PC-9 (cell line): ENCODE data around the gene RRM2. TPM values are rescaled to one million over a fixed set of nuclear protein-coding genes. Genes with fewer than 3 reads are reported as not detected.

Experiments used
- BruUV-seq: library from RNA; stranded (reverse); fragments of 400-500 nt; replicated peaks from 2 replicates; lab custom pipeline; 2021; lab: Mats Ljungman, UMichigan
- CTCF ChIA-PET: fragments of 300-600 bp; sonication (Branson Sonifier 250); formaldehyde crosslinking; loops from one replicate; lab custom pipeline; 2022; ENCODE audit warnings: antibody characterized with exemption; lab: Charles Lee
- POLR2A ChIA-PET: fragments of 300-600 bp; sonication (Branson Sonifier 250); formaldehyde crosslinking; loops from one replicate; lab custom pipeline; 2022; ENCODE audit warnings: antibody characterized with exemption; ENCODE audit not compliant: unreplicated experiment; lab: Charles Lee
- DNase-seq, 2 experiments: peaks; one replicate each; pipeline versions ENCODE4 v3.0.0 to v3.0.0-alpha.2; 2015 to 2022; ENCODE audit warnings: mixed read lengths in 1 of 2
- H2AFZ ChIP-seq: fragments of 200-600 bp; sonication (generic); 2 replicates; pipeline ENCODE4 v1.8.1; 2017; ENCODE audit warnings: antibody characterized with exemption
- H3F3A ChIP-seq: fragments of 200-600 bp; sonication (generic); 2 replicates; pipeline ENCODE4 v1.8.1; 2017; ENCODE audit warnings: antibody characterized with exemption, mild to moderate bottlenecking, low read depth; ENCODE audit not compliant: insufficient read depth
- H3K27ac ChIP-seq: fragments of 200-600 bp; sonication (generic); 2 replicates; pipeline ENCODE4 v1.6.1; 2016; ENCODE audit warnings: mixed run types
- H3K27me3 ChIP-seq: fragments of 200-600 bp; sonication (generic); 2 replicates; pipeline ENCODE4 v1.6.1; 2016; ENCODE audit warnings: low read depth, mixed run types; ENCODE audit not compliant: insufficient read depth
- H3K36me3 ChIP-seq: fragments of 200-600 bp; sonication (generic); 2 replicates; pipeline ENCODE4 v1.6.1; 2016; ENCODE audit warnings: low read depth, mixed run types
- H3K4me1 ChIP-seq: fragments of 200-600 bp; sonication (generic); replicated peaks from 2 replicates; pipeline ENCODE4 v1.6.1; 2016; ENCODE audit warnings: mixed run types; ENCODE audit not compliant: insufficient read depth
- H3K4me2 ChIP-seq: fragments of 200-600 bp; sonication (generic); 2 replicates; pipeline ENCODE4 v1.6.1; 2017; ENCODE audit warnings: mixed run types
- H3K4me3 ChIP-seq: fragments of 200-600 bp; sonication (generic); 2 replicates; pipeline ENCODE4 v1.6.1; 2016; ENCODE audit warnings: mixed run types
- H3K79me2 ChIP-seq: fragments of 200-600 bp; sonication (generic); 2 replicates; pipeline ENCODE4 v1.6.1; 2017; ENCODE audit warnings: low read depth, mixed run types
- H3K9me2 ChIP-seq: fragments of 200-600 bp; sonication (generic); 2 replicates; pipeline ENCODE4 v1.8.1; 2017; ENCODE audit warnings: mild to moderate bottlenecking; ENCODE audit not compliant: insufficient read depth
- H3K9me3 ChIP-seq: fragments of 200-600 bp; sonication (generic); 2 replicates; pipeline ENCODE4 v1.8.1; 2016; ENCODE audit warnings: low read depth; ENCODE audit not compliant: insufficient read depth
- H4K20me1 ChIP-seq: fragments of 200-600 bp; sonication (generic); 2 replicates; pipeline ENCODE4 v1.8.1; 2017; ENCODE audit not compliant: insufficient read depth
- CTCF ChIP-seq: fragments of 200-600 bp; sonication (generic); conservative IDR thresholded peaks from 2 replicates; pipeline ENCODE4 v1.6.1; 2017; ENCODE audit warnings: mixed run types, antibody characterized with exemption, mild to moderate bottlenecking, moderate library complexity
- EZH2 ChIP-seq: fragments of 200-600 bp; sonication (generic); IDR thresholded peaks from 2 replicates; pipeline ENCODE4 v1.8.0; 2017; ENCODE audit warnings: antibody characterized with exemption, low read depth
- intact Hi-C: fragments of 100-400 bp; cut with micrococcal nuclease; formaldehyde crosslinking; loops from one replicate; pipeline ENCODE4 v1.10.0; 2022; ENCODE audit not compliant: unreplicated experiment
- total RNA-seq: library from RNA; stranded (reverse); gene quantifications from 2 replicates; pipeline ENCODE4 v1.2.3, GENCODE V29; 2021

Gene RRM2
- total RNA-seq, 1 experiment from 2014 or later: 105 TPM

GRCh38 chr2:10169053-10169578 is 46.6 kb downstream of the RRM2 start:
- Histone ChIP-seq H3K27me3 (no peaks in the 10 kb centered on the region), H3K4me1 (no peaks in the 10 kb centered on the region), H2AFZ (no peak overlapping the region), H3K36me3 (no peaks in the 10 kb centered on the region), H4K20me1 (no peaks in the 10 kb centered on the region), H3K9me3 (no peaks in the 10 kb centered on the region), H3K9me2 (no peaks in the 10 kb centered on the region), H3K4me2 (no peak overlapping the region), H3K4me3 (no peak overlapping the region), H3K79me2 (no peaks in the 10 kb centered on the region), H3F3A (no peaks in the 10 kb centered on the region), H3K27ac (no peak overlapping the region)
- CTCF ChIA-PET: interaction anchor here (0.7 kb wide), 1 partner anchor 99 kb away, joined by 3 read pairs; no protein-coding TSS in a partner anchor
- TF ChIP-seq CTCF (0 out of 2 replicates have a peak, but pooled peaks have one; percentile 21), EZH2 (no peak)
- POLR2A ChIA-PET: no interaction called here
- intact Hi-C loops: no loop called here
- DNase-seq: no peak
- no TSS peak for BruUV-seq

DNA sequence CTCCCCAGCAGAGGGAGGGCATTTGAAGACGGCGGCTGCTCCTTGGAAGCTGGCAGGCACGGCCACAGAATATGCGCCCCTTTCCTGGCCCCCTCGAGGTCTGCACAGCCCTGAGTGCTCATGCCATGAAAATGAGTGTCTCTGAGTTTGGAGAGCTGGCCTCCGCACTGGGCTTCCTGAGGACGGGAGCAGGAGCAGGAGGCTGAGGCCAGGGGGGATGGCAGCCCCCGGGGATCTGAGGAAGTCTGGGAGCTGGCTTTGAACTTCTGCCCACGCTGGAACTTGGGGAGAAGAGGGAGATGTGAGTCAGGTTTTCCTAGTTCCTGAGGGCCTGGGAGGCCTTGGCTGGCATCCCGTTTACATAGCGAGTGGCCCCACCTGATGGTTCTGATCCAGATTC is 47.0 kb downstream of the RRM2 start:
- no peaks in the 10 kb centered on the region for H3K27me3 ChIP-seq
- no peak overlapping the region for H3K4me2 ChIP-seq
- no peaks in the 10 kb centered on the region for H3F3A ChIP-seq
- H4K20me1 ChIP-seq: no peaks in the 10 kb centered on the region
- ChIA-PET POLR2A (no interaction called here), CTCF (no interaction called here)
- intact Hi-C loops: no loop called here
- no peaks in the 10 kb centered on the region for H3K4me1 ChIP-seq
- H3K27ac ChIP-seq: no peak overlapping the region
- no peak for TF ChIP-seq EZH2
- TF ChIP-seq CTCF: no peak
- no peak overlapping the region for H3K4me3 ChIP-seq
- no peak overlapping the region for H2AFZ ChIP-seq
- no peak for DNase-seq
- H3K36me3 ChIP-seq: no peaks in the 10 kb centered on the region
- H3K79me2 ChIP-seq: no peaks in the 10 kb centered on the region
- H3K9me2 ChIP-seq: no peaks in the 10 kb centered on the region
- no TSS peak for BruUV-seq
- no peaks in the 10 kb centered on the region for H3K9me3 ChIP-seq

DNA sequence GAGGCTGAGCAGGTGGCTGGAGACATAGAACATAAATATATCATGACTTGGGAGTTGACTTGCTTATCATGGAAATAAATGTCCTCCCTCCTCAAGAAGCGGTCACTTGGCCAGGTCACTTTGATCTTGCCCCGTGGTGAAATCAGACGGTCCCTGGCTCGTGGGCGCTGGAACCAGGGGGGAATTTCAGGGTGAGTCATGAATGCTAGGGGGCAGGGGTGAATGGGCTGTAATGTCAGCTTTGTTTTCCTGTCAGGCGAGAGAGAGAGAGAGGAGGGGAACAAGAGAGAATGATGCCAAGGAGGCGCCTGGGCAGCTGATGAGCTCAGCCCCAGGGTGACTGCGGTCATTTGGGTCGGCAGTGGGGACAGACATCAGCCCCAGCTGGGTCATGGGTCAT is 47.7 kb downstream of the RRM2 start:
- Histone ChIP-seq H3K4me1 (no peaks in the 10 kb centered on the region), H3F3A (no peaks in the 10 kb centered on the region), H3K36me3 (no peaks in the 10 kb centered on the region), H3K9me3 (no peaks in the 10 kb centered on the region), H3K4me2 (no peak overlapping the region), H3K4me3 (no peak overlapping the region), H4K20me1 (no peaks in the 10 kb centered on the region), H2AFZ (no peak overlapping the region), H3K27me3 (no peaks in the 10 kb centered on the region), H3K79me2 (no peaks in the 10 kb centered on the region), H3K9me2 (no peaks in the 10 kb centered on the region), H3K27ac (no peak overlapping the region)
- BruUV-seq: no TSS peak
- ChIA-PET CTCF (no interaction called here), POLR2A (no interaction called here)
- peak in 1 of 2 experiments; percentile 11 for DNase-seq
- intact Hi-C loops: no loop called here
- TF ChIP-seq EZH2 (no peak), CTCF (no peak)
